ENCODE data around the gene CDC42EP1.
"Not testable (repeated sequence)": the region's sequence is repeated elsewhere in the genome, so short reads cannot be mapped to it uniquely, and the experiment has no call there.

The CDC42EP1 gene

GRCh38 chr22:37534445-37534844 lies 25.8 kb upstream of the CDC42EP1 start:
- no peak for DNase-seq

- no peak for DNase-seq
Measured at GRCh38 chr22:37535159-37535558, 25.1 kb upstream of the CDC42EP1 start.

- peak; percentile 95 to 96 (median 96) for DNase-seq
Measured at GRCh38 chr22:37538590-37539357, 21.5 kb upstream of the CDC42EP1 start.

- not testable (repeated sequence) for DNase-seq
Measured at GRCh38 chr22:37539790-37540189, 20.5 kb upstream of the CDC42EP1 start.

- peak; percentile 61 to 72 (median 67) for DNase-seq
Measured at GRCh38 chr22:37542416-37542815, 17.9 kb upstream of the CDC42EP1 start.

- no peak for DNase-seq
Measured at GRCh38 chr22:37542959-37543358, 17.3 kb upstream of the CDC42EP1 start.

- DNase-seq = peak; percentile 72 to 86 (median 86)
Measured at GRCh38 chr22:37544955-37545702, 15.2 kb upstream of the CDC42EP1 start.

- DNase-seq = peak in 1 of 3 donors; percentile 50
Measured at GRCh38 chr22:37545703-37546436, 14.4 kb upstream of the CDC42EP1 start.

GRCh38 chr22:37546437-37547250 lies 13.6 kb upstream of the CDC42EP1 start:
- no peak for DNase-seq

GRCh38 chr22:37547251-37547741 lies 13.0 kb upstream of the CDC42EP1 start:
- DNase-seq = no peak

GRCh38 chr22:37549704-37550059 lies 10.6 kb upstream of the CDC42EP1 start:
- DNase-seq = no peak

GRCh38 chr22:37550921-37551320 lies 9.4 kb upstream of the CDC42EP1 start:
- DNase-seq = not testable (repeated sequence)

GRCh38 chr22:37551981-37552380 lies 8.3 kb upstream of the CDC42EP1 start:
- DNase-seq = no peak

GRCh38 chr22:37552524-37553163 lies 7.6 kb upstream of the CDC42EP1 start:
- no peak for DNase-seq

GRCh38 chr22:37553725-37554124 lies 6.6 kb upstream of the CDC42EP1 start:
- no peak for DNase-seq

GRCh38 chr22:37555029-37555428 lies 5.3 kb upstream of the CDC42EP1 start:
- no peak for DNase-seq

- no peak for DNase-seq
Measured at GRCh38 chr22:37556710-37557109, 3.6 kb upstream of the CDC42EP1 start.

- DNase-seq = no peak
Measured at GRCh38 chr22:37557321-37558001, 2.8 kb upstream of the CDC42EP1 start.

GRCh38 chr22:37558815-37559214 lies 1.5 kb upstream of the CDC42EP1 start:
- no peak for DNase-seq

- DNase-seq = no peak
Measured at GRCh38 chr22:37559521-37559900, 769 bp upstream of the CDC42EP1 start.

- peak in 2 of 3 donors; percentile 33 to 65 for DNase-seq
Measured at GRCh38 chr22:37560608-37561211, 430 bp downstream of the CDC42EP1 start.

All from suppressor macrophage treated with lipopolysaccharide for 1 hour (primary cell).